ENCODE data around the gene EIF2AK3.

The EIF2AK3 gene

DNA sequence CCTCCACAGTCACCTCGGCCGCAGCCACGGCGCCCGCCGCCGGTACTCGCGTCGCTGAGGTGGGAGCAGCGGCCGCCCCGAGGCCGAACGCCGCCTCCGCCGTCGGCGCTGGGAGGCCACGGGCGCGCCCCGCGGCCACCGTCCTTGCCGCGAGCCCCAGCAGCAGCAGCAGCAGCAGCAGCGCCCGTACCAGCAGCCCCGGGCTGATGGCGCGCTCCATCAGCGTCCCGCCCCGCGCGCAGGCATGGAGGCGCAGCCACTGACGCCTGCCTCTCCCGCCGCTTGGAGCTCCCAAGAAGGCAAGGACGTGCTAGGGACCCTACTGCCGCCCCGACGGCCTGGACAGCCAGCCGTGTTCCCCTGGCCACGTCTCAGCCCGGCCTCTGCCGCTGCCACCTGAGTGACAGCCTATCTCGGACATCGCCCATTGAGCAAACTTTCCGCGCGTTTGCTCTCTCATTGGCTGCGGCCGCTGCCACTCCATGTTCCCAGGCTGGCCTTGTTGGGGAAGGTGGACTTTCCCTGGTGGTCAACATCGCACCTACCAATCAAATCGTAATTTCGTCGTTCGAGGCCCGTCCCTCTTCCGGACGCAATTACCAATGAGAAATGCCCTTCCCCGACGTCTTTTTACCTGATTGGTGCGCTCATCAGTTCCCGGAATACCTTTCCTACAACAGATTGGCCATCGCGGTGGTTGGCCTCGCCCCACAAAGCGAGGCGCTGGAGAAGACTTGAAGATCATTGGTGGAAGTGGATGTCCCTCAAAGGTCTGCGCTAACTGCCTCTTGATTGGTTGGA is at the start of gene EIF2AK3:
TSS of gene EIF2AK3 (minus strand) at position 410 of the 801 bp plus-strand sequence. CDS start at position 220, 190 bp downstream.
- DNase-seq: peak; percentile 100

DNA sequence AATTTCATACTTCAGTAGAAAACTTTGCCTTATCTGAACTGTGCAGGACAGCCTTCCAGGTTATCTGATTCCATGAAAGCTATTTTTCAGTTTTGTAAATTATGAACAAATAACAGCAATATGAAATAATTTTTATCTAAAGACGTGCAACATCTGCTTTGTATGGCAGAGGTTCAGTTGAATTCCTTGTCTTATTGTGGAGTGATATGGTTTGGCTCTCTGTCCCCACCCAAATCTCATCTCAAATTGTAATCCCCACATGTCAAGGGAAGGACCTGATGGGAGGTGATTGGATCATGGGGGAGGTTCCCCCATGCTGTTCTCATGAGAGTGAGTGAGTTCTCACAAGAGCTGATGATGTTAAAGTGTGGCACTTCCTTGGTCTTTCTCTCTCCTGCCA is 46.1 kb upstream of the EIF2AK3 start:
- no peak for DNase-seq

DNA sequence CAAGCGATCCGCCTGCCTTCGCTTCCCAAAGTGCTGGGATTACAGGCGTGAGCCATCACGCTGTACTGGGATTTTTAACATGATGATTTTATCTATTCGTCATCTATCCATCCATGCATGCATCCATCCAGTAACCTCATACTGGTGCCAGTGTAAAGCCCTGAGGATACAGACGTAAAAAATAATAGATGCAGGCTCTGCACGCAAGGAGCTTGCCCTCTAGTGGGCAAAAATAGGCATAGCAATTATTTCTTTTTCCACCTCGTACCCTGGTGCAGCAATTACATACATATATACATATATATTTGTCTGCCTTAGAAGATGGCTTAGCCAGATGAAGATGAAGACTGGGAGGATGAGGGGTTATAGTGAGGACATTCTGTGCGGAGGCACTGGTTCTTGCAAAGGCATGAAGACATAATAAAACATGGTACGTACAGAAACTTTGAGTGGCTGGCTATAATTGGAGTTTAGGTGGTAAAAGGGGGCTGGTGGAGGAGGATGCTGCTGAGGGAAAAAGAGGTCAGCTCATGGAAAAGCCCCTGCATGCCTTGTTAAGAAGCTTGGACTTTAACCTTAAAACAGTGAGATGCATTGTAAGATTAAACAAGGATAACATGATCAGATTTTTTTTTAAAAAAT is 44.6 kb upstream of the EIF2AK3 start:
- DNase-seq: peak; percentile 65

DNA sequence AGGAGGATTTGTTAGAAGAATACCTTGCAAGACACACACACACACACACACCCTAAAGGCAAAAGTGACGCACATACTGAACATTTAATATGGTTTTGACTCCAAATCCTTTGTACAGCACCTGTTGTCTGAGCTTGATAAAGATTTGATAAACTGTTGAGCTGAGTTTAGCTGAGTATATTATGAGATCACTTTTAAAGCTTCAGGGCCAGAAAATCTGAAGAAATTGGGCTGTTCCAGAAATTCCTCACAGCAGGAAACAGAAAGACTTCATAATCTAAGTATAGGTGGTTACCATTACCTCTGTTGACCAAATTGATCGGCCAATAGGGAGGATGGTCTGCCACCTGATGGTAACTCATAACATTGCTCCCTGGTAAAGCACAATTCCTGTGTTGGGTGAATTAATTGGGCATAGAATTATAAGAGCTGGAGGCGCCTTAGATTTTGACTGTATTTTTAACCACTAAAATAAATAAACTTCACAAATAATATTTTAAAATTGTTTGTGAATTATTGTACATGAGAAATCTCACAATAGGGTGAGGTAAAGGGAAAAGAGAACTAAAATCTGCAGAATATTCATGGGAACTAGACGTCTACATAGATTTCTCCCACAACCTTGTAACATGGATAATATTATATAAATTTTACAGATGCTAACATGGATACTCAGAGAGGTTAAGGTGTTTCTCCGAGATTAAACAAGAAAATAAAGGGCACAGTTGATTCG is 42.4 kb upstream of the EIF2AK3 start:
- DNase-seq: peak; percentile 42

DNA sequence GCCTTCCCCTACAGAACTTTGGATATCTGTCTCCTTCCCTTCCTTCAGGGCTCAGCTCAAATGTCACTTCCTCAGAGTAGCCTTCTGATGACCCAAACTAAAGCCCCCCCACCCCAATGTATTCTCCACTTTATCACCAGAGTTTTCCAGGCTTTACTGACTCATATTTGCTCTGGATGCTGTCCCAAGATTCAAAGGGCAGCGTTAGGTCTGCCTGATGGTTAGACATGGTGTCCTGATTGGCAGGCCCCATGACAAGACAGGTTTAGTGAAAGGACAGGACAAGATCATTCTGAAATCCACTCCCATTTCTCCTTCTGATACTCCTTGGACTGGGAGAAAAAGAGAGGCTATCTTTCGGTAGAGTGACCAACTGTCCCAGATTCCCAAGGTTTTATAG is 41.6 kb upstream of the EIF2AK3 start:
- DNase-seq: no peak

DNA sequence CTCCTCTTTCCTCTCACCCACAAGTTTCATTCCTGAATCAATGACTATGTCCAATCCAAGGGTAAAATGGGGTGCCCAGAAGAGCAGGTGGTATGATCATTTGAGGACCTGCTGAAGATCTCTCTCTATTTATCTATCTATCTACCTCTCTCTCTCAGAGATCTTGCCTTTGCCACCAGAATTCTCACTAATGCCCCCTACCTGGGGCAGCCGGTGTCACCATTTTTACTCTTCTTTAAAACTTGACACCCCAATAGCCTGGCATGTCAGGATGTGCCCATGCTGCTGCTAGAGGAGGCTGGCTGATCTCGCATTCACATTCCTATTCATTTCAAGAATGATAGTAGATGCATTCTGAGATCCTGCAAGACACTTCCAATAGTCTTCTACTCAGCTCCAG is 40.0 kb upstream of the EIF2AK3 start:
- DNase-seq: no peak

DNA sequence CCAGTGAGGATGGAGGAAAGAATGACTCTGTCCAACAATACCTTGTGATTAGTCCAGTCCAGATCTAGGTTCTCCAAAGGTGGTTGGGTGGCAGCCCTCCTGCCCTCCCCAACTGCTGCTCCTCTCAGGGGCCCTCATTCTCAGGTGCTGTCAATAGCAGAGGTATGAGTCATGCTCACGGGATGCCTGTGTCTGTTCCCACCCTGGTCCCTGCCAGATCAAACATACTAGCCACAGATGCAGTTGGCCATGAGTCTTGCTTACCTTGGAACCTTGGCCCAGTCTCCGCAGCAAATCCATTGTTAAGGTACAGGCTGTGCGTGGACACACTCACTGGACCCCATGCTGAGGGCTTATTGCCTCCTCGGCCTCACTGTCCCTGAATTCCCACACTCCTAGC is 39.3 kb upstream of the EIF2AK3 start:
- DNase-seq: no peak

DNA sequence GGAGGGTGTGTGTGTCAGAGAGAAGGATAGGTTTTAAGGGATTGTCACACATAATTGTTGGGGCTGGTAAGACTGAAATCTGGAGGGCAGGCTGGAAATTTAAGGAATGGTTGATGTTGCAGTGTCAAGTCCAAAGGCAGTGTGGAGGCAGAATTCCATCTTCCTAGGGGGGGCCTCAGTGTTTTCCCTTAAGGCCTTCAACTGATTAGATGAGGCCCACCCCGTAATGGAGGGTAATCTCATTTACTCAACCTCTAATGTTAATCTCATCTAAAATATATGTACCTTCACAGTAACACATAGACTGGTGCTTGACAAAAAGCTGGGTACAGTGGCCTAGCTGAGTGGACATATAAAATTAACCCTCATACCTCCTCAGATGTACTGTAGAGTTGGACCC is 33.4 kb upstream of the EIF2AK3 start:
- DNase-seq: no peak

DNA sequence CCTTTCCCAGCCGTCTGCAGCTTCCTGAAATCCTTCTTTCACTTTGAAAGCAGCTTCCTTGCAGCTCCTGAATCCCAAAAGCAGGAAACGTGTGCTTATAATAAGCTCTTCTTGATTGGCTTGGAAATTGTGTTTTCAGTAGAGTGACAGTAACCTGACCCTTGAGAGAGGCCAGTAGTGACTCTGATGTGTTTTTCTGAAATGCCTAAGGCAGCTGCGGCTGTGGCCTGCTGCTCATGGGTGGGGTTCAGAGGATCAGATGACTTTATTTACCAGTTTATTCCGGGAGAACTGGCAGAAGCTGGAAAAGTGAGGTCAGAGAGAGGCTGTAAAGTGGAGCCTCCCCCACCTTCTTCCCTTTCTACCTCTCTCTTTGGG is 32.3 kb upstream of the EIF2AK3 start:
- peak; percentile 58 for DNase-seq

DNA sequence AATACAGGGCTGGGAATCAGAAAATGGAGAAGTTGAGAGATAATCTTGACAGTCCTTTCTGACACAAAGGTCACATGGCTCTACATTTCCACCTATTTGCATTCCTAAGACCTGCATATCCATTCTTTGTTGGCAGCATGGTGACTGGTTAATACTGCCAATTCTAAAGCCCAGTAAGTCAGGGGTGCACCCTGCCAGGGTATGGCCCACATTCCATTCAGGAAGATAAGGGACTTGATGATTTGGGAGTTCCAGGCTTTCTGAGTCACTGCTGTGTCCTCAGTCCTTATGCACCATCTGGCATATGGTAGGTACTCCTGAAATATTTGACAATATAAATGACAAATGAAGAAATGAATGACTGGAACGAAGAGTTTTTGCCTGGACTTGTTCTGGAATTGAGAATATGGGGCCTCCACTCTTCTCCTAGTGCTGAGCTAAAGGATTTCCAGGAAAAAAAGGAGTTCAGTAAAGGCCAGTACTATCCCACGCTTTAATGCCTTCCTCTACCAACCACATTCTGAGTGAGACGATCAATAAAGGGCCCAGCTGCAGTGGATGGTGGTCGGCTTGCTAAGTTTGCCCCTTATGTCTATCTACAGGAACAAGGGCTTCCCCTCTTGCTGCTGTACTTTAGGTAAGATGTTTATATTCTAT is 31.7 kb upstream of the EIF2AK3 start:
- peak; percentile 60 for DNase-seq

DNA sequence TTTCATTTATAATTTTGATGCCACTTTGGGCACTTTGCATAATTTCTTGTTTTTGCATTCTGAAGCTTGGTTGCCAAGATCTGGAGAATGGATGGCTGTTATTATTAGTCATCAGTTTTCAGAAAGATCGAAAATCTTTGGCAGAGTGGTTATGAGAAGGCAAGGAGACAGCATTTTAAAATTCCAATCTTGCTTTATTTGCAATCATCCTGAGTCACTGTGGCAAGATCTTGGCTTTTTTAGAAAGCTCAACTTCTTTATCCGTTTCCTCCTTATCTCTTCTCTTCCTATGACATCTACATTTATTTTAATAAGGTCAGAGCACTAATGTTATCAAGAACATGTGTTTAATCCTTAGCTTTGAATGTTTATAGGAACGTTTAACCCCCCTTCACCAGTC is 31.1 kb upstream of the EIF2AK3 start:
- peak; percentile 77 for DNase-seq

DNA sequence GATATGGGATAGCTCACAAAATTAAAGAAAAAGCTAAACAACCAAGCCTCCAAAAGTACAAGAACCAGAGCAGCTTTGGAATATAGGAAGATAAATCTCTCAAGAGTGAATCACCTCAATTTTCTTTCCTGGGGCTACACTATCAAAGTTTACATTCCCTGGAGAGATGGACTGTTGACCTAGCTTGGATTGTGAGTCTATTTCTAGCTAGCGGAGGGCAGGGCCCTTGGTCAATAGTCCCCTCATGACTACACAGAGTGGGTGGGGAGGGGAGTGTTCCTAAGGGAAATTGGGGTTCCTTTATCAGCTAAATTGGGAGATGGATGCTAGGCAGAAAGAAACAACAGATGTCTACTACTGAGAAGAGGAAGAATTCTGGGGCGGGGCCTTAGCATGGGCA is 29.9 kb upstream of the EIF2AK3 start:
- peak; percentile 62 for DNase-seq

DNA sequence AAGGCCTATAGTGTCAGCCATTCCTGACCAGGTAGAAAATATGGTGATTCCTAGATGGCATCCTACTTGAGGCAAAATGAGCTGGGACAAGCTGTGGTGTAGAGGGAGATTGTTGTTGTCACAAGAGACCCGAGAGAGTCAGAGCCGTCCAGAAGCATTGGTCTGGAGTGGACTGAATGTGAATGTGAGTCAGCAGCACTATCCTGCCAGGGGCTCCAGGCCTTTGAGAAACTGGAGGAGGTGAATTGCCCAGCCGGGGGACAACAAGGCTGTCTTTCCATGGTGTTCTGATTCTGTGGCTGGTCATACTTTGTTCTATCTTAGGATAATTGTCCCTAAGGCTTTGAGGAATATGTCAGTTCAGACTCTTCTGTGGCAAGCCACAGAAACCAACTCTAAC is 29.4 kb upstream of the EIF2AK3 start:
- DNase-seq: peak; percentile 60

DNA sequence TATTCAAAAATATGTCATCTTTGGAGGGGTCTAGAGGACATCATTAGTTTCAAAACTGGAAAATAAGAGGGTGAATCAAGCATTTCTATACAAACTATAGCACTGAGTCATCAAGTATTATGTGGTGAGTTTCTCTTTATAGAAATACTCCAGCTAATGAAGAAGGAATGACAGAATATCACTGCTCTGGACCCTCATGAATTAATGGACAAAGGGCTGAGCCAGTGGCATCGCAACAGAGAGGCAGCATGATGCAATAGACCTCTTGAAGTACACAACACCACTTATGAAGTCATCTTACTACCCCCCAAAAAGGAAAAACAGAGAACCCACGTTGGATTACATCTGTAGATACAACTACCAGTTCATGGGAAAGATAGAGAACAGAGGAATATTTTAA is 27.4 kb upstream of the EIF2AK3 start:
- DNase-seq: peak; percentile 76

DNA sequence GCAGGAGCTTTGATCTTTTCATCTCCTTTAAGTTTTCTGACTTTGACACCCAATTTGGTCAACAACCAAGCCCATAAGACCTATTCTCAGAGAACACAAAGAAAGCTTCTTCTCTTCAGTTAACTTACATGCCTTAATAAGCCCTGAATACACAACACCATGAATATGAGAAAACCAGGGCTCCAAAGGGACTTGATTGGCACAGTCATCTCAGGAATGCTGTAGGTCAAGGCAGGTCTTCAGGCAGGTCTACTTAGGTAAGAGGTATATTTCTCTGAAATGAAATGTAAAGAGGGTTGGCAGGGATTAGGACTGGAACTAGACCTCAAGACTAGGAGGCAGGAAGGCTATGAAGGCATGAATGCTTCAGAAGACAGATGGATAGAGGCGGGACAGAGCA is 24.4 kb upstream of the EIF2AK3 start:
- DNase-seq: no peak

DNA sequence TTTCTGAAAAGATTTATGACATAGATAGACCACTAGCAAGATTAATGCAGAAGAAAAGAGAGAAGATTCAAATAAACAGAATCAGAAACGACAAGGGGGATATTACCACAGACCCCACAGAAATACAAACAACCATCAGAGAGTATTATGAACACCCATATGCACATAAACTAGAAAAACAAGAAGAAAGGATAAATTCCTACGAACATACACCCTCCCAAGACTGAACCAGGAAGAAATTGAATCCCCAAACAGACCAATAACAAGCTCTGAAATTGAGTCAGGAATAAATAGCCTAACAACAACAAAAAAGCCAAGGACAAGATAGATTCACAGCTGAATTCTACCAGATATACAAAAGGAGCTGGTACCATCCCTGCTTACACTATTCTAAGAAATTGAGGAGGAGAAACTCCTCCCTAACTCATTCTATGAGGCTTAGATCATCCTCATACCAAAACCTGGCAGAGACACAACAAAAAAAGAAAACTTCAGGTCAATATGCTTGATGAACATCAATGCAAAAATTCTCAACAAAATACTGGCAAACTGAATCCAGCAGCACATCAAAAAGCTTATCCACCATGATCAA is 18.1 kb upstream of the EIF2AK3 start:
- peak; percentile 13 for DNase-seq

DNA sequence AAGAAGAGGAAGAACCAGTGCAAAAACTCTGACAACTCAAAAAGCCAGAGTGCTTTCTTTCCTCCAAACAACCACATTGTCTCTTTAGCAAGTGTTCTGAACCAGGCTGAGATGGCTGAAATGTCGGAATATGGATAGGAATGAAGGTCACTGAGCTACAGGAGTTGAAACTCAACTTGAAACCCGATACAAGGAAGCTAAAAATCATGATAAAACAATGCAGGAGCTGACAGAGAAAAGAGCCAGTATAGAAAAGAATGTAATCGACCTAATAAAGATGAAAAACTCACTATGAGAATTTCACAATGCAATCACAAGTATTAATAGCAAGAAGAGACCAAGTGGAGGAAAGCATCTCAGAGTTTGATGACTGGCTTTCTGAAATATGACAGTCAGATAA is 15.0 kb upstream of the EIF2AK3 start:
- DNase-seq: no peak

DNA sequence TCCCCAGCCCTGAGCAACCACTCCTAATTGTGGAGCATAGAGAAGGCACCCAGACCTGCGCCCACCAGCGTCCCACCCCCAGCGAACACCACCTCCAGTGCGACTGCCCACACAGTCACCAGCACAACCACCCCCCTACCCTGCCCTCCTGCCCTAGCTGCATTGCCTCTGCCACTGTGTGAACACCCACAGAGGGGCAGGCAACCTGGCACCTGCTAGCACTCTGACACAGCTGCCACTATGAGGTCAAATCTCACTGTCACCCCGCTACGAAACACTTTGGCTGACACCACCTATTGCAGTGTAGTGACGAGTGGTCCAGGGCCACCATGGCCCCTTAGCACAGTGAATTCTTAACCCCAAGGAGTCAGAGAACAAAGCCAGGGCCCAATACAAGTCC is 14.1 kb upstream of the EIF2AK3 start:
- no peak for DNase-seq

DNA sequence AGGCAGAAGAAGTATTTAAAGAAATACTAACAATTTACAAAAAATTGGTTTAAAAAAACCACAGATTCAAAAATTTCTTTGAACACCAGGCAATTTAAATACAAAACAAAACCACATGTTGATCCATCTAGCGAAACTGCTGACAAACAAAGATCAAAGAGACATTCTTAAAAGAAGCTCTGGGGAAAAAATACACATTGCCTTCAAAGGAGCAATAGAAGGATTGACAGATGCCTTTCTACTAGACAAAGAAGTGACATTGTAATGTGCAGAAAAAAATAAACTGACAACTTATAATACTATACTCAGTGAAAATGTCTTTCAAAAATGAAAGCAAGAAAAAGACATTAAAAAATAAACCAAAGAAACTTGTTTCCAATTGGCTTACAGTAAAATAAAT is 12.6 kb upstream of the EIF2AK3 start:
- no peak for DNase-seq

DNA sequence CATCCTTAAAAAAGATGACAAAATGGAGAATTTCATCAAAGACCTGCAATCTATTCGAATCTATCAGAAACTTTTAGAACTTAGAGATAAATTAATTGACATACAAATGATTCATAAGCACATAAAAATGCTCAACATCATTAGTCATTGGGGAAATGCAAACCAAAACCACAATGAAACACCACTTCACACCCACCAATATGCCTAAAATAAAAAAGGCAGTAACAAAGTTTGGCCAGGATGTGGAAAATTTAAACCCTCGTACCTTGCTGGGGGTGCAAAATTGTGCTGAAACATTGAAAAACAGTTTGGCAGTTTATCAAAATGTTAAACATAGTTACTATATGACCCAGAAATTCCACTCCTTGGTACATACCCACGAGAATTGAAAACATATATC is 11.5 kb upstream of the EIF2AK3 start:
- DNase-seq: peak; percentile 59

DNA sequence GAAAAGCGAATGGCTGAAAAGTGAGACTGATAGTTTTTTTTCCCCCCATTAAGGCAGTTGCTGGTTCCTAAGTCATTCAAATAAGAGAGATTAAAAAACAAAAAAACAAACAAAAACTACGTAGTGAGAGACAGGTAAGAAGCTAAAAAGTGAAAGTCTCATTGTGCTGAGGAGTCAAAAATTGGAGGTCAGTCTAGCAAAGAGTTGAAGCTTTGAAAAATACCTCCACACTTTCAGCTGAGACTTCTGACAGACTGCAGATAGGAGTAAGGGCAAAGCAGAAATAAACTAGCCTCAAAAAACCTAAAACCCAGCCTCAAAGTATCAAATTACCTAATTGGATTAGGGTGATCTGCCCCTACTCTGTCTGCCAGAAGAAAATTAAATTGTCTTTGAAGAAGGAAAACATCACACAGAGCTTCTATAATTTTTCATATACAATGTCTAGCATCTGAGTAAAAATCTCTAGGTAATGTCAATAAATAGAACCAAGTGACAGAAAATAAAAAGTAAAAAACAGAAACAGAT is 10.9 kb upstream of the EIF2AK3 start:
- no peak for DNase-seq

DNA sequence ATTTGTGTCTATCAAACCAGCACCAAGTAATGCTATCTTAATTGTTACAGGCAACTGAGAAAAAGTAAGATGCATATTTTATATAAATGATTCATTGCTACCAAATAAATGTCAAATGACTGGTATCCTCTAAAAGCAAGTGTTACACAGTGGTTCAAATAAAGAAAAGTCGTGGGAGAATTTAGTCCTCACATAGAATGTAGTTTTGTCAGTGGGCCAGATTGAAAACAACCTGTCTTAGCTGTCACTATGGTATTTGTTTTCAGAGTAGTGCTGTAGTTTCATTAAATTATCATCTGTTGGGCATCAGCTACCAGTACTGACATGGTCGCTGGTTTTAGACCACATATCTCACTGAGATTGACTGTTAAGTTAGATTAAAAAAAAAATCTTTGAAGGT is 10.2 kb upstream of the EIF2AK3 start:
- DNase-seq: no peak

DNA sequence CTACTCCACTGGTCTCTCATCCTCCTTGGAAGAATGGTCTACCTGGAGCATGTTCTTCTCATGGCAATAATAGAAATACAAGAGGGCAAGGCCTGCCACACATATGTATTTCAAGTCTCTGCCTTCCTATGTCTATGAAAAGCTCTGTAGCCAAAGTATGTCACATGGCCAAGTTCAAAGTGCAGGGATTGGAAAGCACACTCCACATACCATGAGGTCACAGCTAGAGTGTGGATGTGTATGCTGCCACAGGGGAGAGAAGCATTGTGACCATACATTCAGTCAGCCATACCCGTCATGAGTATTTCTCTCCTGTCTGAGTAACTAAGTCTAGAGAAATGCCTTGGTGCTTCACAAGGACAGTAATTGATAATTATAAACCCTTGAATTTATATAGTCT is 8.8 kb upstream of the EIF2AK3 start:
- no peak for DNase-seq
